COLO668 (cell line): ENCODE measurements around the gene SEMA4D.

Experiments
- DNase-seq: peaks from one replicate; lab custom pipeline; 2025; ENCODE audit not compliant: unreplicated experiment; lab: John Stamatoyannopoulos, UW

SEMA4D gene

DNA sequence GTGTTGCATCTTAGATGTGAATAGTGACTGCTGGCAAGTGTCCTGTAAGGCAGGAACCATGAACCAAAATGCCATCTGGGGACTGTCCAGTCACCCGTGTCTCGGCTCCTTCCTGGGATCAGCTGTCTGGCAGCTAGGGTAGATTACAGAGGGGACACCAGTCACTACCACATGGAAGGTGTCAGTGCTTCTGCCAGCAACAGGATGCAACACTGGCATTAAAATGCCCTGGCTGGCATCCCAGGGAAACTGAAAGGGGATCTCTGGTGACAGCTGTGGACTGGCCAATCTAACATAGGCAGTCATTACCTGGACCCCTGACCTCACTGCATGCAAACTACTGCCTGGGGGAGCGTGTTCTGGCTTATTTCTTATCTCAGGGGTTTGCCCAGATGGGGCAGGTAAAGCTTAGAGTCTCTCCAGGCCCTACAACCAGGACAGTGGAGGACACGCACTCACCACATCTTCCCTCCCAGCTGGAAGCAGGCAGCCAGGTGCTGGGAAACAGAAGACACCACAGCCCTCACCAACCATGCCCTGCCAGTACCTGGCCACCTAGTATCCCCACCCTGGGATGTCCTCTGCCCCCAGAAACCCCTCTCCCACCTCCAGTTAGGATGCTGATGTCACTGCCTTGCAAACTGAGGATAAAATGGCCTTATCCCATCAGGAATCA lies 83.8 kb downstream of the SEMA4D start:
- DNase-seq = no peak

DNA sequence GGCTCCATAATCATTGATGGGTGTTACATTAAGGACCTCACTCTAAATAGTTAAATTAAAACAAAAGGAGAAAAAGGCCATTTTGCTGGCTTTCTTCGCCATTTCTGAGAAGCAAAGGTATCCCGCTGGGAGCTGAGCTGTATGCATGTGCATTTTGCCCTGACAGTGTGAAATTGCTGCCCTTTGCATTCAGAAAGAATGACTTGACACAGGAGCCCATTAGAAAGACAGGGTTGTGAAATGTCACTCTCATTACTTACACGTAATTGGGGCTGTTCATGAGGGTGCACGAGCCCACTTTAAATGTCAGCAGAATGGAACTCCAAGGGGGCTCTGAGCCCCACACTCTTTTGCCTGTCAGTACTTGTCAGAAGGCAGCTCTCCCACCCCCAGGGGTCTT lies 85.0 kb downstream of the SEMA4D start:
- no peak for DNase-seq

DNA sequence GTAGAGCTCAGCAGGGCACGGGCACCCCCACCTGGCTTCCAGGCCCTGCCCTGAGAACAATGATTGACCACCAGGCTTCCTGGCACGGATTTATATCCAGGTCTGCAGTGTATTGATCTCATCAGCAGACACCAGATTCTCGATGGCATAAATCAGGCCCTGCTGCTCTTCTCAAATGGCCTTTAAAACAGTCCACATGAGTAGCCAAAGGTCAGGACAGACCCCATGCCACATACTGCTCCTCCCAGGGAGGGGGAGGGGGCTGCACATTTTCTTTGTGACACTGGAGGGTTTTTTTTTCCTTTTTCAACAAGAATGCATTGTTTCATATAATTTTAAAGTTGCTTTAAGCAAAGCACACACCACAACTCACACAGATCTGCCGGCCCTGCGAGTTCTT lies 85.4 kb downstream of the SEMA4D start:
- DNase-seq = no peak

- DNase-seq = no peak
These were observed 86.2 kb downstream of the SEMA4D start for GRCh38 chr9:89411759-89412158.

DNA sequence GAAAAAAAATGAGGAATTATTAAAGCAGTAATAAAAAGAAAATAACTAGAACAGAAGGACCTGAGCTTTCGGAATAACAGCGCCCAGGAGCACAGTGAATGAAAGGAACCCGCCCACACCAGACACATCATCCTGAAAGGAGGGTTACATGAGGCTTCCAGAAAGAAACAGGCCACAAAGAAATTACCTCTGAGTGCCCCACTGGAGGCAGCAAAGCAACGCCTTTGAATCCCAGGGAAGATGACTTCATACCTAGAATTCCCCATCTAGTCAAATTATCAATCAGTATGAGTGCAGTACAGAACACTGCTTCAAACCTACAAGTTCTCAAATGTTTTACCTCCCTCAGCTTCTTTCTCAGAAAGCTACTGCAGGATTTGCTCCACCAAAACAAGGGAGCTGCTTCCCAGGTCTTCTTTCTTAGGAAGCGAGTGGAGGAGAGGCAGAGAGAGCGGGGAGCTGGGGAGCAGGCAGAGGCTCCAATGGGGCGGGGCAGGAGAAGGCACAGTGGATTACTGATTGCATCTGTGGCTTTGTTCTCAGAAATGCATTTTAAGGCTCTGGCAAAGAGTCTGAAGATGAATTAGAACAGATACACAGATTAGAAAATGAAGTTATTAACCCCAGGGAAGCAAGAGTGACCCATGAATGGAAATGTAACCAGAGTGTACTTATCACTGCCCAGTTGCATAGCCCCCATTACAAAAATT lies 87.1 kb downstream of the SEMA4D start:
- peak; percentile 18 for DNase-seq

- no peak for DNase-seq
These were observed 87.9 kb downstream of the SEMA4D start for GRCh38 chr9:89410022-89410421.

DNA sequence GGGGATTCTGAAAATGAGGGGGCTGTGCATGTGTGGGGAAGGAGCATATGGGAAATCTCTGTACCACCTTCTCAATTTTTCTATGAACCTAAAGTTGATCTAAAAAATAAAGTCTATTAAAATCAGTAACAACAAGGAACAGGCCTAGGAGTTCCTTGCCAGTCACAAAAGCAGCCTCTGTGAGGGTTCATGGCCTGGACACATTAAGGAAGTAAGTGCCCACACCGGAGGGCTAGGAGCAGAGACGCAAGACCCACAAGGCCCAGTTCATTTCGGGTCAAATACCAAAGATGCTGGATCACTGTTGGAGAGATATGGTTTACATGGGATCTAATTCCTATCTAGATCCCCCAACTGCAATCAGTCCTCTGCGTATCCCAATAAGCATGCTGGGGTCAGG lies 88.4 kb downstream of the SEMA4D start:
- no peak for DNase-seq

GRCh38 chr9:89408628-89409101 lies 89.2 kb downstream of the SEMA4D start:
- no peak for DNase-seq

DNA sequence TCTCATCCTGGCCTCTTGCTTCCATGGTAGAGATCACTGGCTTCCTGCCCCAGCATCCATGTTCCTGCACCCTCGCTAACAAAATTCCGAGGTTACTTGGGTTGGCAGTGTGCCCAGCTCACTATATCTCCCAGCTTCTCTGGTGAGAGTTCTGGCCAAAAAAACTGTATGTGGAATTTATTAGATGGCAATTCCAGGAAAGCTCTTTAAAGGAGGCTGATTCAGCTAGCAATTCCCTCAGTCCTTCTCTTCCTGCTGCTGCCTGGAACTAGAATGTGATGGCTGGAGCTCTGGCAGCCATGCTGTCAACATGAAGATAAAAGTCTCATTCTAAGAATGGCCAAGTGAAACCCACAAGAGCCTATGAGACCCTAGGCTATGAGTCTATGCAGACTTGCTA lies 90.8 kb downstream of the SEMA4D start:
- no peak for DNase-seq

GRCh38 chr9:89405826-89406225 lies 92.1 kb downstream of the SEMA4D start:
- no peak for DNase-seq

DNA sequence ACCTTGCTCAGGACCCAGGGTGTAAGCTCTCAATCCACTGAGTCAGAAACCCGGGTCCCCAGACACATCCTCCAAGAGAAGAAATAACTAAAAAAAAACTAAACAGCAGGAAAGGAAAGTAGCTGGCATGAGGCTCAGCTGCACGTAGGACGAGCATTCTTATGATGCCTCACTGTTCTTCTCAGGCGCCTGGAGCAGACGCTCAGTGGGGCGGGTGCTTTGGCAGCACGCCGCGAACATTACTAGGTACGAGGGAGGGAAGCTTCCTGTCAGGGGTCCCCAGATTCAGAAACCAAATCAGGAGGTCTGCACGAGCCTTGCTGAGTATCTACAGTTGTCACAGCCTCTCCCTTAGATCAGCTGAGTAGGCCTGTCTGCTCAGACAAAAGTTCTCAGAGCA lies 93.8 kb downstream of the SEMA4D start:
- no peak for DNase-seq

DNA sequence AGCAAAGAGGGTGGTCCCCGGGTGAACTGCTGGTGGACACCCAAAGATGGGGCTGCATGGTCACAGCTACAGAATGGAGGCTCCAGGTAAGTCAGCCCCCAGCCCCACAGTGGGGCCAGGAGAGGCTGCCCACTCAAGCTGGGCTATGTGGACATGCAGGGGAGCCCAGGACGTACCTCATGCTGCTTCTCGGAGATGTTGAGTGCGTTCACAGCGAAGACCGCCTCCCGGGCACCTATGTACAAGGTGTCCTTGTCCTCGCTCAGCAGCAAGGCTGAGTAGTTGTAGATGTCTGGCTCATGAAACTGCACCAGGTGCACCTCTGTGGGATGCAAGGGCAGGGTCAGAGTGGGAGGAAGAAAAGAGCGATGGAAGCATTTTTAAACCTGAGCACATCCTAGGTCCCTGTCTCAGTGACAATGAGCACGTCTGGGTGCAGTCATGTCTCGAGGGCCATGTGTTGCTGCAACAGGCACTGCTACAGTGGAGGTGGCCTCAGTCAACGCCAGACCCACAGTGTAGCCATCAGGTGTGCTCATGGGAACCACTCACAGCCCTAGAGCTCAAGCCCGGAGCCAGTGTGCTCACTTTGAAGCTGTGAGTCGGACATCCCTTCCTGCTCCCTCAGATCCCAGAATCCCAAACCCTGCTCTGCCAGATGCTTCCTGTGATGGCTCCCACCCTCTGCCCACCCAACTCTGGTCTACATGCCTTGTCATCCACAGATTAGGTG lies 95.1 kb downstream of the SEMA4D start:
- no peak for DNase-seq

DNA sequence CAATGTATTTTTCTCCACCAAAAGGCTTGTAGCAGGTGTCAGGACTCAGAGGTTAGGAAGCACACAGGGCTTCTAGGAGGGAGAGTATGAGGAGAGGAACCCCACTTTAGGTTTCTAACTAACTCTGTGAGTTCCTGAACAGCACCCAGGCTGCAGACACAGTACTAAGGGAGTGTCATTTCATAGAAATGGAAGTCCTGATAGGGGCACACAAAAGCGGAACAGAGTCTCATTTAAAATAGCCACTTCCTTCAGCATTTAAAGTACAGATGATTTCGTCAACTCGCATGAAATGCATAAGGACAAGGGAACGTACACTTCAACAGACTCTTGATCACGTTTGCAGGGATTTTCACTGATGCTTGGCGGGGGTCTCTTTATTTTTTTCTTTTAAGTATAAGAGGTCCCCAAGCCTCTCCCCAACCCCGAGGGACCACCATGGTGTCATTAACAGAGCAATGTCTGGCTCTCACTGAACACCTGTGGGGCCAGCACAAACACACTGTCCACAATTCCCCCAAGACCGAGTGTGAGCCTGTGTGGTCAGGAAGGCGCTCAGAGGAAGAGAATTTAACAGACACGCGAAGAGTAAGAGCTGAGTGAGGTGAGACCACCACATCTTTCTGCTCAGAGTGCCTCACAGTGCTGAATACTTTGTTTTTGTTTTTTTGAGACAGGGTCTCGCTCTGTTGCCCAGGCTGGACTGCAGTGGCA lies 97.4 kb downstream of the SEMA4D start:
- DNase-seq = no peak

DNA sequence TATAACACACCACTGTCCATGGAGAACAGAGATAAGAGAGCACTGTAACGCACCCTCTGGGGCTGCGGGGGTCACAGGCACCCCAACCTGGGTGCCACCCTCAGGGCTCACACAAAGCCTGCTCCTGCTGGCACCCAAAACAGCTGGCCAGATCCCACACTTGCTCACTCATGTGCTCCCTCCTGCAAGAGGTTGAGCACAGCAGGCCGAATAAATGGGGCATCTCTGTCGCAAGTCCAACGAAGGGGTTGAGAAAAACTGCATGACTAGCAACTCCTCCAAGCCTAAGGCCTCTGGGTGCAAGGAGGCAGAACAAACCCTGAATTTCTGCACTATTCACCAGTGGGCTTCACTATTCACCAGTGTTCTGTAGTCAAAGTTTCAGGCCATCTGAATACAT lies 99.3 kb downstream of the SEMA4D start:
- DNase-seq = no peak

GRCh38 chr9:89397471-89397870 lies 100.4 kb downstream of the SEMA4D start:
- no peak for DNase-seq

- no peak for DNase-seq
These were observed 101.8 kb downstream of the SEMA4D start for GRCh38 chr9:89395931-89396710.

GRCh38 chr9:89394412-89394811 lies 103.5 kb downstream of the SEMA4D start:
- no peak for DNase-seq

- DNase-seq = no peak
These were observed 106.3 kb downstream of the SEMA4D start for GRCh38 chr9:89391585-89391984.

GRCh38 chr9:89390578-89391116 lies 107.3 kb downstream of the SEMA4D start:
- no peak for DNase-seq

DNA sequence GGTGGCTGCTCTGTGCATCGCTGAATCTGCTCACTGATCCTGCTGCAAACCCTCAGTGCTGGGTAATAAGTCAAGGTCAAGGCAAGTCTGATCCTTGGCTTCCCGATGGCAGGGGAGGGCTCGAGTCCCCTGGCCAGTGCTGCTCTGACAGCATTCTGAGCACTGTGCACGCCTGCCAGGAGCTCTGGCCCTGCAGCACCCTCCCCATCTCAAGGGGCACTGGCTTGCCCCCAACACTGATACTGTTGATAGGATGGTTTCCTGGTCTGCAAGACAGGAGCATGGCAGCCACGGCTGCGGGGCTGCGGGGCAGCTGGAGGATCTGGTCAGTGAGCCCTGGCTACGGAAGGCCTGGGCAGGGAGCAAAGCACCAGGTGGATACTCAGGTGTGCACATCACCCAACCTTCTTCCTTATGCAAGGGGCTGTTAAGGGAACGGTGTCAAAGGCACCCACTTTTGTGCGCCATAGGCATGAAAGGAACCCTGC lies 107.8 kb downstream of the SEMA4D start:
- DNase-seq = no peak
